DND-41 (cell line): ENCODE data around the gene FAM187B.

ENCODE experiments used
- ATAC-seq: fragments of 200-7000 bp; cut with Tn5 transposase; 3 replicates; pipeline ENCODE4 v1.9.1; 2021; ENCODE audit warnings: low read depth; ENCODE audit not compliant: insufficient read depth
- DNase-seq: peaks from one replicate; pipeline ENCODE4 v3.0.0-alpha.2; 2020
- H2AFZ ChIP-seq: 2 replicates; pipeline ENCODE4 v1.6.0; 2012; ENCODE audit warnings: low read depth, low read length
- H3K27ac ChIP-seq: 2 replicates; pipeline ENCODE4 v1.5.1; 2012; ENCODE audit warnings: low read length, inconsistent platforms
- H3K27me3 ChIP-seq: fragments of 200-600 bp; sonication (generic); 2 replicates; pipeline ENCODE4 v1.6.0; 2012; ENCODE audit warnings: low read length, mild to moderate bottlenecking, inconsistent platforms; ENCODE audit not compliant: insufficient read depth, poor library complexity
- H3K36me3 ChIP-seq: 2 replicates; pipeline ENCODE4 v1.5.1; 2012; ENCODE audit warnings: low read length, inconsistent platforms; ENCODE audit not compliant: insufficient read depth
- H3K4me1 ChIP-seq: 2 replicates; pipeline ENCODE4 v1.5.1; 2012; ENCODE audit warnings: mild to moderate bottlenecking, low read length; ENCODE audit not compliant: insufficient read depth
- H3K4me2 ChIP-seq: 2 replicates; pipeline ENCODE4 v1.6.0; 2012; ENCODE audit warnings: mild to moderate bottlenecking, moderate library complexity, low read length, inconsistent platforms; ENCODE audit not compliant: insufficient read depth
- H3K4me3 ChIP-seq, 2 experiments: fragments of 200-600 bp in 1 of 2; shearing (Covaris generic) in 1 of 2; 2 replicates each; pipeline ENCODE4 v1.5.1; 2012 to 2016; ENCODE audit warnings: inconsistent platforms in 2 of 2, low read length in 2 of 2, mild to moderate bottlenecking in 2 of 2, low read depth in 1 of 2, moderate library complexity in 1 of 2
- H3K79me2 ChIP-seq: 2 replicates; pipeline ENCODE4 v1.6.0; 2012; ENCODE audit warnings: low read length, inconsistent platforms; ENCODE audit not compliant: insufficient read depth
- H3K9ac ChIP-seq: 2 replicates; pipeline ENCODE4 v1.6.0; 2012; ENCODE audit warnings: low read depth, mild to moderate bottlenecking, inconsistent platforms, low read length, moderate library complexity
- H3K9me3 ChIP-seq: 2 replicates; pipeline ENCODE4 v1.5.1; 2012; ENCODE audit warnings: low read length, moderate library complexity, mild to moderate bottlenecking, inconsistent platforms; ENCODE audit not compliant: insufficient read depth, severe bottlenecking
- H4K20me1 ChIP-seq: 2 replicates; pipeline ENCODE4 v1.6.0; 2012; ENCODE audit warnings: low read length; ENCODE audit not compliant: insufficient read depth
- EZH2 ChIP-seq: IDR thresholded peaks from 3 replicates; pipeline ENCODE4 v1.6.1; 2012; ENCODE audit warnings: borderline replicate concordance, low read depth, mild to moderate bottlenecking, moderate library complexity, low read length, inconsistent platforms; ENCODE audit not compliant: severe bottlenecking
- TF ChIP-seq, protein P1 (sequence below): IDR thresholded peaks from 2 replicates; pipeline ENCODE4 v1.5.1; 2012; ENCODE audit warnings: borderline replicate concordance, low read length, moderate library complexity, mild to moderate bottlenecking; ENCODE audit not compliant: poor library complexity, severe bottlenecking; ENCODE audit errors: extremely low read depth

The FAM187B gene

DNA sequence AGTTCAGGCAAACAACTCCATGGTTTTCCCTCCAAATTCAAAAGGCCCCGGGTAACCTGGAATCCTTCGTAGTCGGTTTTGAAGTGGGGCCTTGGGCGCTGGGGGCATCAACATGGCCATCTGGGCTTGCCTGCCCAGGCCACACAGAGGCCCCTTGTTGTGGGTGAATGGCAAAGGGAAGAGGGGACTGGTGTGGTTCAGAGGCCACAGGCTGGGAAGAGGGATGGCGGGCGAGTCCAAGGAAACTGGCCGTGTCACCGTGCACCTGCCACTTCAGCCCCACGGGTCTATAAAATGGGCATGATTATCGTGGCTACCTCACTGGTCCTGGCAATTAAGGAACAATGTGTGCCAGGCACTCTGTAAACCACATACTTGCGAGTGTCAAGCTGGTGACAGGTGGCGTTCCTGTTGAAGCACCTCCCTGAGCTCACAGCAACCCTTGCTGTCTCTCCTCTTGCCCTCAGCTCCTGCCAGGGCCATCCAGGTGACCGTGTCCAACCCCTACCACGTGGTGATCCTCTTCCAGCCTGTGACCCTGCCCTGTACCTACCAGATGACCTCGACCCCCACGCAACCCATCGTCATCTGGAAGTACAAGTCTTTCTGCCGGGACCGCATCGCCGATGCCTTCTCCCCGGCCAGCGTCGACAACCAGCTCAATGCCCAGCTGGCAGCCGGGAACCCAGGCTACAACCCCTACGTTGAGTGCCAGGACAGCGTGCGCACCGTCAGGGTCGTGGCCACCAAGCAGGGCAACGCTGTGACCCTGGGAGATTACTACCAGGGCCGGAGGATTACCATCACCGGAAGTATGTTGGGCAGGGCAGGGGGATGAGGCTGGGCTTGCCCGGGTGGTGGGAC, 21.5 kb upstream of the FAM187B start:
- Histone ChIP-seq H2AFZ (no peak overlapping the region), H3K79me2 (no peaks in the 10 kb centered on the region), H3K27me3 (no peaks in the 10 kb centered on the region), H3K27ac (no peak overlapping the region), H3K4me1 (no peaks in the 10 kb centered on the region), H3K9me3 (no peaks in the 10 kb centered on the region), H3K36me3 (no peaks in the 10 kb centered on the region), H3K4me2 (no peak overlapping the region), H3K4me3 (no peak overlapping the region), H4K20me1 (no peaks in the 10 kb centered on the region; the same call in 1 of the 2 replicates), H3K9ac (no peak overlapping the region)
- ATAC-seq (no peak), DNase-seq (no peak)
- no peak for TF ChIP-seq EZH2
- TF ChIP-seq, protein P1, sequence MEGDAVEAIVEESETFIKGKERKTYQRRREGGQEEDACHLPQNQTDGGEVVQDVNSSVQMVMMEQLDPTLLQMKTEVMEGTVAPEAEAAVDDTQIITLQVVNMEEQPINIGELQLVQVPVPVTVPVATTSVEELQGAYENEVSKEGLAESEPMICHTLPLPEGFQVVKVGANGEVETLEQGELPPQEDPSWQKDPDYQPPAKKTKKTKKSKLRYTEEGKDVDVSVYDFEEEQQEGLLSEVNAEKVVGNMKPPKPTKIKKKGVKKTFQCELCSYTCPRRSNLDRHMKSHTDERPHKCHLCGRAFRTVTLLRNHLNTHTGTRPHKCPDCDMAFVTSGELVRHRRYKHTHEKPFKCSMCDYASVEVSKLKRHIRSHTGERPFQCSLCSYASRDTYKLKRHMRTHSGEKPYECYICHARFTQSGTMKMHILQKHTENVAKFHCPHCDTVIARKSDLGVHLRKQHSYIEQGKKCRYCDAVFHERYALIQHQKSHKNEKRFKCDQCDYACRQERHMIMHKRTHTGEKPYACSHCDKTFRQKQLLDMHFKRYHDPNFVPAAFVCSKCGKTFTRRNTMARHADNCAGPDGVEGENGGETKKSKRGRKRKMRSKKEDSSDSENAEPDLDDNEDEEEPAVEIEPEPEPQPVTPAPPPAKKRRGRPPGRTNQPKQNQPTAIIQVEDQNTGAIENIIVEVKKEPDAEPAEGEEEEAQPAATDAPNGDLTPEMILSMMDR, result no peak

DNA sequence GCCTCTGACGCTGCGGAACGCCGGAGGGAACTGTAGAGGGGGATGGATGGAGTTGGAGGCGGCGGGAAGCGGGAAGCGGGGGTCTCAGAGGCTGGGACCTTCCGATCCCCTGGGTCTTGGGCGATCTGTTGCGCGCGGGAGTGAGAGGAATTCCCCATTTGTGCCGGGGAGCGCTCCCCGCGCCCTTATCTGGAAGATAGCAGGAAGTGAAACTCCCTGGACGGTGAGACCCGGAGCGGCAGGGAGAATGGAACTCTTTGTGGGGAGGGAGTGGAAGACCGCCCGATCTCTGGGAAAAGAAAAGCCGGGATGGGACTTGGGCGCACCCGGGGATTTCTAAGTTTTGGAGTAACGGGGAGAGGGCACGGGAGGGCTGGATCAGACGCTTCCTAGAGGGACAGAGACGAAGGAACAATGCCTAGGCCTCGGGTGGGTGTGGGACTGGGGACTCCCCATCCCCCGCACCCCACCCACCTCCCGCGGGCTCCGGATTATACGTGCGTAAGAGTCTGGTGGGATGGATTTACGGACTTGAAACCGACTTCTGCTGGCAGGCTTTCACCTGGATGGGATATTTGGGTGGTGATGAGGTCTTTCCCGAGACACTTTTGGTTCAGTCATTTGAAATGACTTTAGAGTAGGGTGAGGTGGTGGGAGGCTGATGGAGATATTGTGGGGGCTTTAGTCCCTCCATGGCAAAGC, 20.8 kb upstream of the FAM187B start:
- no peak overlapping the region for H3K9ac ChIP-seq
- no peak for ATAC-seq
- no peaks in the 10 kb centered on the region for H3K36me3 ChIP-seq
- H3K27me3 ChIP-seq, result no peaks in the 10 kb centered on the region
- H3K79me2 ChIP-seq, result no peaks in the 10 kb centered on the region
- no peak for DNase-seq
- H3K27ac ChIP-seq, result no peak overlapping the region
- no peak overlapping the region for H3K4me2 ChIP-seq
- no peak overlapping the region for H3K4me3 ChIP-seq
- no peak for TF ChIP-seq EZH2
- TF ChIP-seq, protein P1, result no peak
- H4K20me1 ChIP-seq, result no peaks in the 10 kb centered on the region; the same call in 1 of the 2 replicates
- H2AFZ ChIP-seq, result no peak overlapping the region
- H3K4me1 ChIP-seq, result no peaks in the 10 kb centered on the region
- no peaks in the 10 kb centered on the region for H3K9me3 ChIP-seq

DNA sequence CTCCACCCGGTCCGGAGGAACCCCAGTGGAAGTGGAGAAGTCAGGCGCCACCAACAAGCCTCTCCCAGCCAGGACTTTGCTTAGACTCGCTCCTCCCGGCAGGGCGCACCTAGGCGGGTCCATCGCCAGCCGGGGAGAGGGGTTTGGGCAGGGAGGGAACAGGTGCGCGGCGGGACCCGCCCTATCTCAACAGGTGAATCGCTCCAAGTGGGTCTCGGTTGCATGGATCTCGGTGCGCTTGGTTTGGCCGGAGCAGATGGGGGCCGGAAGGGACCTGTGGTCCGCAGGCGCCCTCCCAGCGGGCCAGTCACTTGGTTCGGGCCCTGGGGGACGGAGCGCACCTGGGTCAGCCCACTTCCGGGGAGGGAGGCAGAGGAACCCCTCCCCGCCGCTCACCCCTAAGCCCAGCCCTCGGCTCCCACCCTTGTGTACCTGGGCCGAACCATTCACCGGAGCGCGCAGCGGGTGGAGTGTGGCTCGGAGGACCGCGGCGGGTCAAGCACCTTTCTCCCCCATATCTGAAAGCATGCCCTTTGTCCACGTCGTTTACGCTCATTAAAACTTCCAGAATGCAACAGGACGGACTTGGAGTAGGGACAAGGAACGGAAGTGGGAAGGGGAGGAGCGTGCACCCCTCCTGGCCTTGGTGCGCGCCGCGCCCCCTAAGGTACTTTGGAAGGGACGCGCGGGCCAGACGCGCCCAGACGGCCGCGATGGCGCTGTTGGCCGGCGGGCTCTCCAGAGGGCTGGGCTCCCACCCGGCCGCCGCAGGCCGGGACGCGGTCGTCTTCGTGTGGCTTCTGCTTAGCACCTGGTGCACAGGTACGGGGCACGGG, 20.0 kb upstream of the FAM187B start, which contains the start of gene LSR:
TSS of gene LSR (plus strand) at position 693 of the 836 bp plus-strand sequence. CDS start at position 714, 21 bp downstream.
- Histone ChIP-seq H3K4me2 (no peak within 1 kb of the TSS), H3K4me3 (no peak within 1 kb of the TSS), H4K20me1 (no peaks in the 10 kb centered on the region; the same call in 1 of the 2 replicates), H3K27ac (no peak within 1 kb of the TSS), H3K9me3 (no peaks in the 10 kb centered on the region), H3K27me3 (no peaks in the 10 kb centered on the region), H3K36me3 (no peaks in the 10 kb centered on the region), H2AFZ (no peak within 1 kb of the TSS), H3K4me1 (no peaks in the 10 kb centered on the region), H3K9ac (no peak within 1 kb of the TSS), H3K79me2 (no peaks in the 10 kb centered on the region)
- TF ChIP-seq, protein P1, result no peak
- no peak for TF ChIP-seq EZH2
- ATAC-seq (no peak), DNase-seq (no peak)
